ENCODE results near the gene AHI1.

- TF ChIP-seq CTCF (IDR thresholded peaks at IDR 0.05) (no peak), POLR2A (IDR thresholded peaks at IDR 0.05) (no peak)
Measured at GRCh38 chr6:135353113-135353512, 144.4 kb downstream of the AHI1 start.

Data from heart left ventricle (tissue), 13 donors.